ENCODE measurements around the gene ADGRG2.

DNA sequence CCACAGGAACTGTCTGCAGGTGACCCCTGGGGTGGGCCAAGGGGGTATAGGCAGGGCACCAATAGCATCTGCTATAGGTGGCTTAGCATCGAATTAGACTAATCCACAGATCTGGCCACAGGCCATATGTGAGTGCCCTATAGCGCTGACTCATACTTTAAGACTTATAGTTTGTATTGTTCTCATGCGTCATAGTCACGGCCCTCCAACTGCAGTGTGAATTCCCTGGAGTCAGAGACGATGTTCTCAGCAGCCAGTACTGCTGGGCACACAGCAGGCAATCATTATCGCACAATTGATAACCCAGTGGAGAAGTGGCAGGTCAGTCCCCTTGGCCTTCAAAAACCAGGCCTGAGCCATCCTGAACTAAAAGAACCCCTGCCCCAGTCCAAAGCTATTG, 58.1 kb downstream of the ADGRG2 start:
- TF ChIP-seq GATA2 (IDR thresholded peaks at IDR 0.05; ENCODE audit: low read depth, low read length): no peak
- no peak for TF ChIP-seq GATA3 (IDR thresholded peaks at IDR 0.05; ENCODE audit: low read depth, low read length)
